Measurements from ENCODE around the gene NAGPA. TPM values are rescaled to one million over a fixed set of nuclear protein-coding genes. Genes with fewer than 3 reads are reported as not detected.

The NAGPA gene
- total RNA-seq, 1 experiment from 2014 or later: 11.7 TPM

- H3K4me3 ChIP-seq (ENCODE audit: low read depth, low read length, poor library complexity, severe bottlenecking): no peak overlapping the region
- no peaks in the 10 kb centered on the region for H3K9me3 ChIP-seq (ENCODE audit: low read depth, low read length, poor library complexity, severe bottlenecking)
- POLR2A ChIA-PET (ENCODE audit: low non-redundant PET): no interaction called here
- no peak for DNase-seq (ENCODE audit: low spot score)
- H3K4me1 ChIP-seq (ENCODE audit: insufficient read depth, low read length, poor library complexity, severe bottlenecking): no peaks in the 10 kb centered on the region
- BruUV-seq (replicated peaks): no TSS peak
- CTCF ChIA-PET: no interaction called here
- H3K27ac ChIP-seq (ENCODE audit: low read depth, low read length, poor library complexity, severe bottlenecking): no peak overlapping the region
- no peak for TF ChIP-seq CTCF (conservative IDR thresholded peaks at IDR 0.05; ENCODE audit: low read depth, low read length)
- no peak for TF ChIP-seq EZH2 (IDR thresholded peaks at IDR 0.05; ENCODE audit: borderline replicate concordance, low read depth, low read length, poor library complexity, severe bottlenecking)
- intact Hi-C loops (cut with micrococcal nuclease; ENCODE audit: unreplicated experiment): no loop called here
- no peaks in the 10 kb centered on the region for H3K36me3 ChIP-seq (ENCODE audit: insufficient read depth, low read length, poor library complexity, severe bottlenecking)
- peaks cover 40% of the 10 kb centered on the region for H3K27me3 ChIP-seq (replicated peaks; ENCODE audit: insufficient read depth, low read depth, low read length, poor library complexity)
These were observed 22.1 kb downstream of the NAGPA start for GRCh38 chr16:5011637-5012036.

DNA sequence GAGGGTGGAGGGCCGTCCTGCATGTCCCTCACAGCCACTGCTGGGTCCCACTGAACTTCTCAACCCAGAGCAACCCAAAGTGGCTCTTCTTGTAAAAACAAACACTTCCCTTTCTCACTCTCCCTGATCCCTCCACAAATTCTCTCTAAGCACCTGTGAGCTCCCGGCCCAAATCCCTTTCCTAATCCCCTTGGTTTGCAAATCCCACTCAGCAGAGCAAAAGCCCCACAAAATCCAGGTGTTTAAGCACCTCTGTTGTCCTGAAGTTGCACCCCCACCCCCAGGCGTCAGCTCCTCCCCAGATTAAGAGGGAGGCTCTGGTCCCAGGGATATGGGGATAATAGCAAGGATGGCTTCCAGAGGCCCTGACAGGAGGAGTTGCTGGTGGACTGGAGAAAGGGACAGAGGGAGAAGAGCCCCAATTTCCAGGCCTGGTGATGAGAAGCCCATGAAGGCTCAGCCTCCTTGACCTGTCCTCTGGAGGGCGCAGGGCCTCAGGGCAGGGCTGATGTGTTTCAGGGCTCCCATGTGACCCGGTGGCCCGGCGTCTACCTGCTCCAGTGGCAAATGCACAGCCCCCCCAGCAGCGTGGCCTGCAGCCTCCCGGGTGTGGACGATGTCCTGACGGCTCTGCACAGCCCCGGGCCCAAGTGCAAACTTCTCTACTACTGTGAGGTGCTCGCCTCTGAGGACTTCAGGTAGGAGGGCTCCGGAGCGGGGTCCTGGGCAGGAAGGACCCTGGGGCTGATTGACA lies 23.0 kb downstream of the NAGPA start:
- CTCF ChIA-PET: no interaction called here
- H3K4me1 ChIP-seq (ENCODE audit: insufficient read depth, low read length, poor library complexity, severe bottlenecking): no peaks in the 10 kb centered on the region
- TF ChIP-seq EZH2 (IDR thresholded peaks at IDR 0.05; ENCODE audit: borderline replicate concordance, low read depth, low read length, poor library complexity, severe bottlenecking): no peak
- TF ChIP-seq CTCF (conservative IDR thresholded peaks at IDR 0.05; ENCODE audit: low read depth, low read length): no peak
- intact Hi-C loops (cut with micrococcal nuclease; ENCODE audit: unreplicated experiment): no loop called here
- no peak for DNase-seq (ENCODE audit: low spot score)
- no peaks in the 10 kb centered on the region for H3K9me3 ChIP-seq (ENCODE audit: low read depth, low read length, poor library complexity, severe bottlenecking)
- peaks cover 40% of the 10 kb centered on the region for H3K27me3 ChIP-seq (replicated peaks; ENCODE audit: insufficient read depth, low read depth, low read length, poor library complexity)
- no peaks in the 10 kb centered on the region for H3K36me3 ChIP-seq (ENCODE audit: insufficient read depth, low read length, poor library complexity, severe bottlenecking)
- POLR2A ChIA-PET (ENCODE audit: low non-redundant PET): no interaction called here
- H3K4me3 ChIP-seq (ENCODE audit: low read depth, low read length, poor library complexity, severe bottlenecking): no peak overlapping the region
- H3K27ac ChIP-seq (ENCODE audit: low read depth, low read length, poor library complexity, severe bottlenecking): no peak overlapping the region
- no TSS peak for BruUV-seq (replicated peaks)

GRCh38 chr16:5008311-5008731 lies 25.4 kb downstream of the NAGPA start:
- ChIA-PET CTCF (no interaction called here), POLR2A (ENCODE audit: low non-redundant PET) (no interaction called here)
- no peaks in the 10 kb centered on the region for H3K9me3 ChIP-seq (ENCODE audit: low read depth, low read length, poor library complexity, severe bottlenecking)
- H3K27ac ChIP-seq (ENCODE audit: low read depth, low read length, poor library complexity, severe bottlenecking): no peak overlapping the region
- no peaks in the 10 kb centered on the region for H3K4me1 ChIP-seq (ENCODE audit: insufficient read depth, low read length, poor library complexity, severe bottlenecking)
- no peak for DNase-seq (ENCODE audit: low spot score)
- intact Hi-C loops (cut with micrococcal nuclease; ENCODE audit: unreplicated experiment): no loop called here
- BruUV-seq (replicated peaks): no TSS peak
- no peak overlapping the region for H3K4me3 ChIP-seq (ENCODE audit: low read depth, low read length, poor library complexity, severe bottlenecking)
- TF ChIP-seq EZH2 (IDR thresholded peaks at IDR 0.05; ENCODE audit: borderline replicate concordance, low read depth, low read length, poor library complexity, severe bottlenecking): no peak
- no peak for TF ChIP-seq CTCF (conservative IDR thresholded peaks at IDR 0.05; ENCODE audit: low read depth, low read length)
- no peaks in the 10 kb centered on the region for H3K36me3 ChIP-seq (ENCODE audit: insufficient read depth, low read length, poor library complexity, severe bottlenecking)
- H3K27me3 ChIP-seq (replicated peaks; ENCODE audit: insufficient read depth, low read depth, low read length, poor library complexity): peaks cover 40% of the 10 kb centered on the region
